Hepatocyte (in vitro differentiated cells): Measurements from ENCODE around the gene PLSCR5. TPM values are rescaled to one million over a fixed set of nuclear protein-coding genes. Genes with fewer than 3 reads are reported as not detected.

Source experiments
- DNase-seq: peaks from one replicate; pipeline ENCODE4 v3.0.0-alpha.2; 2016; ENCODE audit warnings: low spot score
- H2AFZ ChIP-seq: fragments of 200-600 bp; sonication (generic); 2 replicates; pipeline ENCODE4 v1.6.0; 2016; ENCODE audit warnings: antibody characterized with exemption, mild to moderate bottlenecking
- H3K27ac ChIP-seq: fragments of 200-600 bp; sonication (generic); 2 replicates; pipeline ENCODE4 v1.5.1; 2016; ENCODE audit warnings: mild to moderate bottlenecking
- H3K27me3 ChIP-seq: fragments of 200-600 bp; sonication (generic); 2 replicates; pipeline ENCODE4 v1.6.1; 2016
- H3K36me3 ChIP-seq: fragments of 200-600 bp; sonication (generic); replicated peaks from 2 replicates; pipeline ENCODE4 v1.5.1; 2016; ENCODE audit warnings: low read depth; ENCODE audit not compliant: insufficient read depth
- H3K4me1 ChIP-seq: fragments of 200-600 bp; sonication (generic); 2 replicates; pipeline ENCODE4 v1.5.1; 2016; ENCODE audit warnings: mild to moderate bottlenecking, moderate library complexity; ENCODE audit not compliant: insufficient read depth
- H3K4me2 ChIP-seq: fragments of 200-600 bp; sonication (generic); 2 replicates; pipeline ENCODE4 v1.6.0; 2016
- H3K4me3 ChIP-seq: fragments of 200-600 bp; sonication (generic); 2 replicates; pipeline ENCODE4 v1.5.1; 2016; ENCODE audit warnings: mild to moderate bottlenecking
- H3K79me2 ChIP-seq: fragments of 200-600 bp; sonication (generic); 2 replicates; pipeline ENCODE4 v1.6.0; 2017; ENCODE audit warnings: mild to moderate bottlenecking
- H3K9me2 ChIP-seq: fragments of 200-600 bp; sonication (generic); replicated peaks from 2 replicates; pipeline ENCODE4 v1.6.0; 2017; ENCODE audit warnings: mild to moderate bottlenecking; ENCODE audit not compliant: insufficient read depth
- H3K9me3 ChIP-seq: fragments of 200-600 bp; sonication (generic); 2 replicates; pipeline ENCODE4 v1.5.1; 2016; ENCODE audit warnings: low read depth, mild to moderate bottlenecking
- H4K20me1 ChIP-seq: fragments of 200-600 bp; sonication (generic); 2 replicates; pipeline ENCODE4 v1.6.0; 2016; ENCODE audit warnings: mild to moderate bottlenecking; ENCODE audit not compliant: insufficient read depth, poor library complexity, severe bottlenecking
- CTCF ChIP-seq: fragments of 200-600 bp; sonication (generic); IDR thresholded peaks from 2 replicates; pipeline ENCODE4 v1.5.1; 2016; ENCODE audit warnings: antibody characterized with exemption, mild to moderate bottlenecking; ENCODE audit not compliant: poor library complexity
- EZH2 ChIP-seq: fragments of 200-600 bp; sonication (generic); IDR thresholded peaks from 2 replicates; pipeline ENCODE4 v1.6.1; 2016; ENCODE audit warnings: antibody characterized with exemption, mild to moderate bottlenecking, borderline replicate concordance
- EZH2phosphoT487 ChIP-seq: fragments of 200-600 bp; sonication (generic); IDR thresholded peaks from one replicate; pipeline ENCODE4 v1.6.1; 2018; ENCODE audit warnings: antibody characterized with exemption, mild to moderate bottlenecking, low read depth, moderate library complexity; ENCODE audit not compliant: unreplicated experiment, severe bottlenecking
- WGBS: methylation state at CpG from one replicate; pipeline ENCODE4 v1.1.6; 2016; ENCODE audit warnings: low lambda C conversion rate; ENCODE audit errors: missing lambda C conversion rate; 5-methylcytosine and 5-hydroxymethylcytosine counted together
- polyA plus RNA-seq: library from polyadenylated mRNA; unstranded; fragments of >200 nt; fragmentation: Nextera tagmentation; extraction: Ambion mirVana; gene quantifications from 2 replicates; pipeline ENCODE4 v1.2.1, GENCODE V29; 2016
- small RNA-seq: library from RNA; depleted of rRNA; stranded (forward); fragments of <200 nt; gene quantifications from one replicate; pipeline ENCODE3, GENCODE V24; 2014
- total RNA-seq: library from RNA; depleted of rRNA; stranded (reverse); fragments of >200 nt; gene quantifications from 2 replicates; pipeline ENCODE4 v1.2.3, GENCODE V29; 2014

PLSCR5 gene
- total and polyA plus RNA-seq, 2 experiments from 2014 or later = 2.0 to 3.0 TPM

- Histone ChIP-seq H3K27ac (no peak overlapping the region), H2AFZ (no peak overlapping the region), H3K27me3 (no peaks in the 10 kb centered on the region), H3K4me2 (no peak overlapping the region), H3K79me2 (peaks cover 83% of the 10 kb centered on the region), H3K4me1 (peaks cover under 1% of the 10 kb centered on the region), H3K9me2 (no peaks in the 10 kb centered on the region), H4K20me1 (no peaks in the 10 kb centered on the region), H3K9me3 (no peaks in the 10 kb centered on the region), H3K4me3 (no peak overlapping the region), H3K36me3 (no peaks in the 10 kb centered on the region)
- TF ChIP-seq EZH2phosphoT487 (no peak), CTCF (no peak), EZH2 (no peak)
- WGBS = 93% methylated on average over 3 of the region's 3 CpGs
- no peak for DNase-seq
These were observed 67.5 kb downstream of the PLSCR5 start for GRCh38 chr3:146537603-146538002.

- H3K27ac ChIP-seq = no peak overlapping the region
These were observed 68.5 kb downstream of the PLSCR5 start for GRCh38 chr3:146536681-146537080.

More at GRCh38 chr3:146536681-146537080, 68.5 kb downstream of the PLSCR5 start:
- Histone ChIP-seq H3K4me1 (no peaks in the 10 kb centered on the region), H3K9me2 (no peaks in the 10 kb centered on the region), H4K20me1 (no peaks in the 10 kb centered on the region), H3K4me2 (no peak overlapping the region), H3K79me2 (peaks cover 73% of the 10 kb centered on the region), H2AFZ (no peak overlapping the region), H3K4me3 (no peak overlapping the region), H3K36me3 (no peaks in the 10 kb centered on the region), H3K9me3 (no peaks in the 10 kb centered on the region), H3K27me3 (no peaks in the 10 kb centered on the region)
- TF ChIP-seq CTCF = no peak
- DNase-seq = no peak

Small RNA genes within 50 kb of the gene (small RNA-seq; reads per million reads assigned to genes)
- gene RNU6-428P = not detected

Other genes with a start within 250 kb of the PLSCR5 start
- gene PLSCR2, start 135.8 kb downstream of the PLSCR5 start, total RNA-seq = not detected in 2 replicates
- 0.18 TPM in 1 of 2 replicates, not detected in the other for gene PLSCR2, start 135.8 kb downstream of the PLSCR5 start, polyA plus RNA-seq
- 72.6 and 109 TPM in 2 replicates for gene PLSCR1, start 60.7 kb downstream of the PLSCR5 start, total RNA-seq
- gene PLSCR1, start 60.7 kb downstream of the PLSCR5 start, polyA plus RNA-seq = 44.5 and 44.9 TPM in 2 replicates